GM12878 (cell line): ENCODE data around the gene CXADR. TPM values are rescaled to one million over a fixed set of nuclear protein-coding genes. Genes with fewer than 3 reads are reported as not detected.

Experiments used
- ATF2 ChIP-seq: IDR thresholded peaks from 2 replicates; pipeline ENCODE4 v1.6.1; 2012; ENCODE audit warnings: low read length, inconsistent platforms
- MTA2 ChIP-seq: fragments of 450-650 bp; IDR thresholded peaks from 2 replicates; pipeline ENCODE4 v1.6.1; 2016; ENCODE audit warnings: low read depth, mild to moderate bottlenecking, moderate library complexity
- PKNOX1 ChIP-seq: fragments of 450-650 bp; IDR thresholded peaks from 2 replicates; pipeline ENCODE4 v1.6.1; 2016; ENCODE audit warnings: mild to moderate bottlenecking
- REST ChIP-seq: IDR thresholded peaks from 2 replicates; pipeline ENCODE4 v1.6.1; 2012; ENCODE audit warnings: mild to moderate bottlenecking, low read depth, low read length
- polyA plus RNA-seq, 11 experiments: library from polyadenylated mRNA; depleted of rRNA in 4 of 11; unstranded in 6 of 11; stranded (reverse) in 5 of 11; fragments of >200 nt; fragmentation: Nextera tagmentation in 4 of 11; fragmentation: Illumina TruSeq in 1 of 11; extraction: Ambion mirVana in 4 of 11; extraction: Trizol in 1 of 11; gene quantifications; 1 replicate in 1 of 11; 2 replicates in 10 of 11; pipeline versions ENCODE4 v1.2.1 to v1.2.3, GENCODE V29; 2011 to 2016; ENCODE audit warnings: inconsistent platforms in 2 of 11, missing spikeins in 2 of 11, low read depth in 1 of 11
- total RNA-seq, 4 experiments: library from RNA; depleted of rRNA in 3 of 4; stranded (reverse); fragments of >200 nt in 3 of 4; fragmentation: Illumina TruSeq in 1 of 4; extraction: Trizol in 1 of 4; gene quantifications; 2 replicates each; pipeline versions ENCODE4 v1.2.1 to v1.2.3, GENCODE V29; 2013 to 2021
- TF ChIP-seq, protein P1 (sequence below): fragments of 450-650 bp; formaldehyde crosslinking; IDR thresholded peaks from 2 replicates; pipeline ENCODE4 v1.4.0; 2022; ENCODE audit warnings: mild to moderate bottlenecking, moderate library complexity

Gene CXADR
- total and polyA plus RNA-seq, 10 of the 15 experiments (the other 5 are each of a cell fraction or from before 2014, with no cell fraction given), result 0.01 to 0.64 (median 0.13) TPM

GRCh38 chr21:17611414-17612022, 98.7 kb downstream of the CXADR start (continued):
- TF ChIP-seq ATF2 (peak; percentile 95), REST (no peak), PKNOX1 (peak; percentile 17; the same call in 1 of the 2 replicates), MTA2 (peak; percentile 33; the same call in 1 of the 2 replicates)
- TF ChIP-seq, protein P1, sequence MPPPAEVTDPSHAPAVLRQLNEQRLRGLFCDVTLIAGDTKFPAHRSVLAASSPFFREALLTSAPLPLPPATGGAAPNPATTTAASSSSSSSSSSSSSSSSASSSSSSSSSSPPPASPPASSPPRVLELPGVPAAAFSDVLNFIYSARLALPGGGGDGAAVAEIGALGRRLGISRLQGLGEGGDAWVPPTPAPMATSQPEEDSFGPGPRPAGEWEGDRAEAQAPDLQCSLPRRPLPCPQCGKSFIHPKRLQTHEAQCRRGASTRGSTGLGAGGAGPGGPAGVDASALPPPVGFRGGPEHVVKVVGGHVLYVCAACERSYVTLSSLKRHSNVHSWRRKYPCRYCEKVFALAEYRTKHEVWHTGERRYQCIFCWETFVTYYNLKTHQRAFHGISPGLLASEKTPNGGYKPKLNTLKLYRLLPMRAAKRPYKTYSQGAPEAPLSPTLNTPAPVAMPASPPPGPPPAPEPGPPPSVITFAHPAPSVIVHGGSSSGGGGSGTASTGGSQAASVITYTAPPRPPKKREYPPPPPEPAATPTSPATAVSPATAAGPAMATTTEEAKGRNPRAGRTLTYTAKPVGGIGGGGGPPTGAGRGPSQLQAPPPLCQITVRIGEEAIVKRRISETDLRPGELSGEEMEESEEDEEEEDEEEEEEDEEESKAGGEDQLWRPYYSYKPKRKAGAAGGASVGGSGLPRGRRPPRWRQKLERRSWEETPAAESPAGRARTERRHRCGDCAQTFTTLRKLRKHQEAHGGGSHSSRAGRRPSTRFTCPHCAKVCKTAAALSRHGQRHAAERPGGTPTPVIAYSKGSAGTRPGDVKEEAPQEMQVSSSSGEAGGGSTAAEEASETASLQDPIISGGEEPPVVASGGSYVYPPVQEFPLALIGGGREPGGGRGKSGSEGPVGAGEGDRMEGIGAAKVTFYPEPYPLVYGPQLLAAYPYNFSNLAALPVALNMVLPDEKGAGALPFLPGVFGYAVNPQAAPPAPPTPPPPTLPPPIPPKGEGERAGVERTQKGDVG (CRISPR knock-in tag), result 0 out of 2 replicates have a peak, but pooled peaks have one; percentile 56
